ENCODE data around the gene FBXO45.

- no peak for TF ChIP-seq CTCF (IDR thresholded peaks at IDR 0.05; ENCODE audit: insufficient read depth, low read length, poor library complexity, severe bottlenecking)
- TF ChIP-seq EZH2phosphoT487 (conservative IDR thresholded peaks at IDR 0.05; ENCODE audit: low read length) = no peak
Measured at GRCh38 chr3:196572389-196572788, 3.9 kb downstream of the FBXO45 start.

Measured in SU-DHL-6 (cell line).